ENCODE measurements around the gene LAT. TPM values are rescaled to one million over a fixed set of nuclear protein-coding genes. Genes with fewer than 3 reads are reported as not detected.
"Not testable (repeated sequence)": the region's sequence is repeated elsewhere in the genome, so short reads cannot be mapped to it uniquely, and the experiment has no call there.

The LAT gene
- total RNA-seq, 1 donor from 2014 or later, result 7.9 TPM

GRCh38 chr16:28974007-28974436 is 10.8 kb upstream of the LAT start:
- peak in 1 of 2 experiments; percentile 68 for DNase-seq (ENCODE audit: low spot score in 2 of 2, unreplicated experiment in 2 of 2)

DNA sequence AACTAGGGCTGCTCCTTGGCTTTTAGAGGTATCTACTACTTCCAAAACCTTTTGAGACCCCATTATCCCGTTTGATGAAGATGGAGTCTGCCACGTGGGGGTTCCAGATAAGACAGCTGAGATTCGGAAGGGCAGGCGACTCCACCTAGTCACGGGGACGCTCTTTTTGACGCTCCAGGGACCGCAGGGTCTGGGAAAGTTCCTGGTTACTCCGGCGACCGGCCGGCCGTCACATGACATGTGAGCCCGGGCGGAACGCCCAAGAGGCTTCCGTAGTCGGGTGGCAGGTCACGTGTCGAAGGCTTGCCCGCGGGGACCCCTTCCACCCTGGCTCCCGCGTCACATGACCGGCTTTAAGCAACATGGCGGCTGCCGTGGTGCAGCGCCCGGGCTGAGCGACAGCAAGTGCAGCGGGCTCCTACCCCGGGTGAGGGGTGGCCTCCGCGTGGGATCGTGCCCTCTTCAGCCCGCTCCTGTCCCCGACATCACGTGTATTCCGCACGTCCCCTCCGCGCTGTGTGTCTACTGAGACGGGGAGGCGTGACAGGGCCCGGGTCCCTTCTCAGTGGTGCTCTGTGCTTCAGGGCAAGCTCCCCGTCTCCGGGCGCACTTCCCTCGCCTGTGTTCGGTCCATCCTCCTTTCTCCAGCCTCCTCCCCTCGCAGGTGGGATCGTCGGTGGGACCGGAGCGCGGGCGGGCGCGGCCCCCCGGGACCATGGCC is 10.3 kb upstream of the LAT start, which contains the start of gene SPNS1:
Gene SPNS1, plus strand, starts transcription at position 342 of the 721 bp plus-strand sequence. Its CDS starts 374 bp downstream, at position 716.
- peak; percentile 92 to 96 for DNase-seq (ENCODE audit: low spot score in 2 of 2, unreplicated experiment in 2 of 2)
- Mint-ChIP-seq H3K27ac (peak within 1 kb of the TSS; percentile 97), H3K4me3 (peak within 1 kb of the TSS; percentile 93), H3K4me1 (peaks cover 13% of the 10 kb centered on the region), H3K9me3 (no peaks in the 10 kb centered on the region), H3K36me3 (no peaks in the 10 kb centered on the region), H3K27me3 (ENCODE audit: low read depth) (no peaks in the 10 kb centered on the region)
- TF ChIP-seq, protein P1, sequence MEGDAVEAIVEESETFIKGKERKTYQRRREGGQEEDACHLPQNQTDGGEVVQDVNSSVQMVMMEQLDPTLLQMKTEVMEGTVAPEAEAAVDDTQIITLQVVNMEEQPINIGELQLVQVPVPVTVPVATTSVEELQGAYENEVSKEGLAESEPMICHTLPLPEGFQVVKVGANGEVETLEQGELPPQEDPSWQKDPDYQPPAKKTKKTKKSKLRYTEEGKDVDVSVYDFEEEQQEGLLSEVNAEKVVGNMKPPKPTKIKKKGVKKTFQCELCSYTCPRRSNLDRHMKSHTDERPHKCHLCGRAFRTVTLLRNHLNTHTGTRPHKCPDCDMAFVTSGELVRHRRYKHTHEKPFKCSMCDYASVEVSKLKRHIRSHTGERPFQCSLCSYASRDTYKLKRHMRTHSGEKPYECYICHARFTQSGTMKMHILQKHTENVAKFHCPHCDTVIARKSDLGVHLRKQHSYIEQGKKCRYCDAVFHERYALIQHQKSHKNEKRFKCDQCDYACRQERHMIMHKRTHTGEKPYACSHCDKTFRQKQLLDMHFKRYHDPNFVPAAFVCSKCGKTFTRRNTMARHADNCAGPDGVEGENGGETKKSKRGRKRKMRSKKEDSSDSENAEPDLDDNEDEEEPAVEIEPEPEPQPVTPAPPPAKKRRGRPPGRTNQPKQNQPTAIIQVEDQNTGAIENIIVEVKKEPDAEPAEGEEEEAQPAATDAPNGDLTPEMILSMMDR (IDR thresholded peaks at IDR 0.05; ENCODE audit: unreplicated experiment), result no peak

More at GRCh38 chr16:28974007-28974436, 10.8 kb upstream of the LAT start:
- Mint-ChIP-seq H3K27ac (peak overlapping the region; percentile 97), H3K9me3 (no peaks in the 10 kb centered on the region), H3K4me3 (peak overlapping the region; percentile 93), H3K27me3 (ENCODE audit: low read depth) (no peaks in the 10 kb centered on the region), H3K4me1 (peaks cover 13% of the 10 kb centered on the region), H3K36me3 (no peaks in the 10 kb centered on the region)
- TF ChIP-seq, protein P1 (IDR thresholded peaks at IDR 0.05; ENCODE audit: unreplicated experiment), result peak; percentile 47

GRCh38 chr16:28975158-28975599 is 9.7 kb upstream of the LAT start:
- TF ChIP-seq, protein P1 (IDR thresholded peaks at IDR 0.05; ENCODE audit: unreplicated experiment), result no peak
- H3K4me3 Mint-ChIP-seq, result peak overlapping the region; percentile 93
- peak overlapping the region; percentile 92 for H3K27ac Mint-ChIP-seq
- H3K4me1 Mint-ChIP-seq, result peaks cover 13% of the 10 kb centered on the region
- no peaks in the 10 kb centered on the region for H3K27me3 Mint-ChIP-seq (ENCODE audit: low read depth)
- H3K9me3 Mint-ChIP-seq, result no peaks in the 10 kb centered on the region
- H3K36me3 Mint-ChIP-seq, result no peaks in the 10 kb centered on the region
- no peak for DNase-seq (ENCODE audit: low spot score in 2 of 2, unreplicated experiment in 2 of 2)

GRCh38 chr16:28977703-28978662 is 6.9 kb upstream of the LAT start:
- H3K9me3 Mint-ChIP-seq, result no peaks in the 10 kb centered on the region
- H3K27ac Mint-ChIP-seq, result no peak overlapping the region
- H3K36me3 Mint-ChIP-seq, result peaks cover 9% of the 10 kb centered on the region
- TF ChIP-seq, protein P1 (IDR thresholded peaks at IDR 0.05; ENCODE audit: unreplicated experiment), result peak; percentile 43
- H3K27me3 Mint-ChIP-seq (ENCODE audit: low read depth), result no peaks in the 10 kb centered on the region
- H3K4me3 Mint-ChIP-seq, result no peak overlapping the region
- no peak for DNase-seq (ENCODE audit: low spot score in 2 of 2, unreplicated experiment in 2 of 2)
- H3K4me1 Mint-ChIP-seq, result peaks cover 13% of the 10 kb centered on the region

DNA sequence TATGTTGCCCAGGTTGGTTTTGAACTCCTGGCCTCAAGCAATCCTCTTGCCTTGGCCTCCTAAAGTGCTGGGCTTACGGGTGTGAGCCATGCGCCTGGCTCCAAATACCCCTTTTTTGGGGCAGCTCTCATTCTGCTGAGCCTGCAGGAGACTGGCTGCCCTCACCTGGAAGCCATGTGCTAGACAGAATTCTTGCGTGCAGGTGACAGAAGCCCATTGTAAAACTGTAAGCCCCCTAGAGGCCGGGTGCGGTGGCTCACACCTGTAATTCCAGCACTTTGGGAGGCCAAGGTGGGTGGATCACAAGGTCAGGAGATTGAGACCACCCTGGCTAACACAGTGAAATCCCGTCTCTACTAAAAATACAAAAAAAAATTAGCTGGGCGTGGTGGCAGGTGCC is 4.5 kb upstream of the LAT start:
- DNase-seq (ENCODE audit: low spot score in 2 of 2, unreplicated experiment in 2 of 2); H3K4me1 Mint-ChIP-seq; H3K4me3 Mint-ChIP-seq; H3K27me3 Mint-ChIP-seq (ENCODE audit: low read depth); H3K27ac Mint-ChIP-seq; H3K9me3 Mint-ChIP-seq: not testable (repeated sequence)
- TF ChIP-seq, protein P1 (IDR thresholded peaks at IDR 0.05; ENCODE audit: unreplicated experiment), result peak; percentile 22
- H3K36me3 Mint-ChIP-seq, result peaks cover 20% of the 10 kb centered on the region

All from mesothelial cell of epicardium (in vitro differentiated cells).